A549 (cell line): Measurements from ENCODE around the gene FZD10.

Source experiments
- CTCF ChIP-seq: fragments of >200 bp; sonication (Bioruptor Twin); formaldehyde crosslinking; IDR thresholded peaks from 3 replicates; pipeline ENCODE4 v1.5.1; 2016
- E2F6 ChIP-seq: IDR thresholded peaks from 2 replicates; pipeline ENCODE4 v1.6.1; 2012; ENCODE audit warnings: low read depth, borderline replicate concordance
- EP300 ChIP-seq, 2 experiments: fragments of >200 bp; sonication (Bioruptor Twin); formaldehyde crosslinking; IDR thresholded peaks; 2 replicates in 1 of 2; 3 replicates in 1 of 2; pipeline ENCODE4 v1.6.1; 2016 to 2017
- HDAC2 ChIP-seq: fragments of 200-600 bp; sonication (generic); IDR thresholded peaks from 2 replicates; pipeline ENCODE4 v1.6.1; 2016
- JUN ChIP-seq, 2 experiments: fragments of >200 bp; sonication (Bioruptor Twin); formaldehyde crosslinking; IDR thresholded peaks; 2 replicates in 1 of 2; 3 replicates in 1 of 2; pipeline ENCODE4 v1.6.1; 2016 to 2017
- KDM1A ChIP-seq: fragments of 200-600 bp; sonication (generic); IDR thresholded peaks from 2 replicates; pipeline ENCODE4 v1.6.1; 2016; ENCODE audit warnings: low read depth, mild to moderate bottlenecking
- KDM5A ChIP-seq: fragments of 200-600 bp; sonication (generic); IDR thresholded peaks from 2 replicates; pipeline ENCODE4 v1.6.1; 2016; ENCODE audit warnings: antibody characterized with exemption, mild to moderate bottlenecking
- NPAS2 ChIP-seq: fragments of 250-450 bp; sonication (Bioruptor Pico); IDR thresholded peaks from 2 replicates; pipeline ENCODE4 v1.8.0; 2022; ENCODE audit warnings: mild to moderate bottlenecking, moderate library complexity, borderline replicate concordance
- POLR2A ChIP-seq: IDR thresholded peaks from 2 replicates; pipeline ENCODE4 v1.6.1; 2012; ENCODE audit warnings: mild to moderate bottlenecking, low read length
- RAD21 ChIP-seq, 2 experiments: fragments of >200 bp in 1 of 2; sonication (Bioruptor Twin) in 1 of 2; formaldehyde crosslinking in 1 of 2; IDR thresholded peaks in 1 of 2; conservative IDR thresholded peaks in 1 of 2; 2 replicates in 1 of 2; 3 replicates in 1 of 2; pipeline ENCODE4 v1.6.1; 2012 to 2018; ENCODE audit warnings: inconsistent platforms in 1 of 2
- SREBF2 ChIP-seq: fragments of 450-650 bp; IDR thresholded peaks from 2 replicates; pipeline ENCODE4 v1.6.1; 2014; ENCODE audit warnings: mild to moderate bottlenecking, moderate library complexity

GRCh38 chr12:130137040-130138018 lies 24.9 kb upstream of the FZD10 start:
- TF ChIP-seq CTCF (no peak), EP300 (IDR thresholded peaks at IDR 0.05) (no peak), E2F6 (no peak), JUN (IDR thresholded peaks at IDR 0.05) (no peak), POLR2A (no peak), RAD21 (conservative IDR thresholded peaks at IDR 0.05 in 1 of 2, IDR thresholded peaks at IDR 0.05 in 1 of 2) (no peak), KDM1A (no peak), NPAS2 (no peak), KDM5A (no peak), HDAC2 (no peak), SREBF2 (no peak)
